NCI-H526 treated with DMSO at 0.1 percent for 48 hours (cell line): Measurements from ENCODE around the gene FAM120A.

Experiments
- DNase-seq: peaks from one replicate; lab custom pipeline; 2025; lab: John Stamatoyannopoulos, UW

The FAM120A gene

GRCh38 chr9:93594041-93594756, 142.7 kb downstream of the FAM120A start:
- no peak for DNase-seq

GRCh38 chr9:93595461-93595860, 144.0 kb downstream of the FAM120A start:
- no peak for DNase-seq

DNA sequence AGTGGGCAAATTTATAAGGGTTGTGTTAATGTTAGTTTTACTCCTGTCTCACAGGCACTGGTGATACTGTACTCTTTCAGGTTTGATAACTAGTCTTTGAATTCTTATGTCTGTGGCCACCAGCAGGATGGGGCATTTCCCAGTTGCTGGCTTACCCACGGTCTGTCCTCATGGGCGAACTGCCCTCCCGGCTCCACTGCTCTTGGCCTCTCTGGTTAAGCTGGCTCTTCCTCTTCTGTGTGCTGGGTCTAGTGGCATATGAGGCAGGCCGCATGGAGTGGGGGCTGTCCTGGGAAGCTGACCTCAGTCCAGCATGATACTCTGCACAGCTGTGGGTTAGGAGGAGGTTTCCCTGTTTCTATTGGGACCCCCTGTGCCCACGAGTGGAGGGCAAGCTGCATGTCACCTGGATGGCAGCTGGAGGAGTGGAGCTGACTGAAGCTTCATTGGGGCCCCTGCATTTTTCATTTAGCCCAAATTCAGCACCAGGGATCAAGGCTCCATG, 144.4 kb downstream of the FAM120A start:
- DNase-seq = no peak

- DNase-seq = no peak
Measured at GRCh38 chr9:93596399-93596798, 144.9 kb downstream of the FAM120A start.

GRCh38 chr9:93597142-93597706, 145.7 kb downstream of the FAM120A start:
- no peak for DNase-seq

DNA sequence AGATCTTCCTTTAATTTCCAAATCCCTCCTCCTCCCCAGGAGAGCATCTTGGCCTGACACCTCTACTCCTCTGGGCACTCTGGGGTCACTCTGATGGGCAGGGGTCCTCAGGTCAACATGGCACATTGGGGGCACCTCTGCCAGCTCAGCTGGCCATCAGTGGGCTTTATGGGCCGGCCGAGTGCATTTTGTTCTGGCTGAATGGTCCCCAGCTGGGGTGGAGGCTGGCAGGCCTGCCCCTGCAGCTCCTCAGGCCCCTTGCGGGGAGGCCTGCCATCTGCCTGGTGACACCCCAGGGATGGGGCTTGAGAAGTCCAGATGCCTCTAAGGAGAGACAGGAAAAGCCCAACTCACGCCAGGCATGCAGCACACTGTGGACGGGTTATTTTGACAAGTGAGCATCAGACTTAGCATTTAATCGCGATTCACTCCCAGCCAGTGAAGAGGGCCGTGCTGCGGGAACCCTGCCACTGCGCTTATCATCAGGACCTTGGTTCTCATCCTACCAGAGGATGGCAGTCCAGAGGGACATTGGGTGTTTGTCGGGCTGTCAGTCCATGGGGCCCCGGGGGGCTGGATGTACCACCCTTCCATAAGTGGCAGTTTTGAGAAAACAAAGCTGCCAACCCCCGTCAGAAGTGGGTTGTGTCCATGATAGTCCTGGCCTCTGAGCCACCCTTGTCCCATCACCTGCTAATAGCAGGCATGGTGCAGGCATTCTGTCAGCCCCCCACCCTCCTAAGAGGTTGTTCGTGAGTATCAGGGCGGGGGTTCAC, 146.6 kb downstream of the FAM120A start:
- no peak for DNase-seq

GRCh38 chr9:93598647-93599241, 147.3 kb downstream of the FAM120A start:
- DNase-seq = no peak

GRCh38 chr9:93599571-93600403, 148.3 kb downstream of the FAM120A start:
- DNase-seq = no peak

- peak; percentile 26 for DNase-seq
Measured at GRCh38 chr9:93600504-93600903, 149.0 kb downstream of the FAM120A start.

DNA sequence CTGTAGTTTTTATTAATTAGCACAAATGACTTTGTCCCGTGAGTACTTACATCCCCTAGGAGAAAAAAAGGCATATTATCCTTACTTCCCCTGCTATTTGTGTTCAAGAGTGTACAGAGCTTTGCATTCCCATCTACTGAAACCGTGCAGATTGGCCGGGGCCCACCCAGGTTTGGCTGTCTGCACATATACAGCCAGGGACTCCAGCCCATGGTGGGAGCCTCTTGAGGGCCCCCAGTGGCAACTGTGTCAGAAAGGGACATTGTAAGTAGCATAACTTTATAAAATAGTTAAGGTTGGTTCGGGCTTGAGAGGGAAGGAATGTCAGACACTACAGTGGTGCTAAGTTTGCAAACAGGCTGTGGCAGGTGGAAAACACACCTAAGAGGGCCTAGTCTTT, 149.6 kb downstream of the FAM120A start:
- DNase-seq = no peak

GRCh38 chr9:93601666-93602065, 150.2 kb downstream of the FAM120A start:
- no peak for DNase-seq

- DNase-seq = no peak
Measured at GRCh38 chr9:93603011-93603410, 151.5 kb downstream of the FAM120A start.

DNA sequence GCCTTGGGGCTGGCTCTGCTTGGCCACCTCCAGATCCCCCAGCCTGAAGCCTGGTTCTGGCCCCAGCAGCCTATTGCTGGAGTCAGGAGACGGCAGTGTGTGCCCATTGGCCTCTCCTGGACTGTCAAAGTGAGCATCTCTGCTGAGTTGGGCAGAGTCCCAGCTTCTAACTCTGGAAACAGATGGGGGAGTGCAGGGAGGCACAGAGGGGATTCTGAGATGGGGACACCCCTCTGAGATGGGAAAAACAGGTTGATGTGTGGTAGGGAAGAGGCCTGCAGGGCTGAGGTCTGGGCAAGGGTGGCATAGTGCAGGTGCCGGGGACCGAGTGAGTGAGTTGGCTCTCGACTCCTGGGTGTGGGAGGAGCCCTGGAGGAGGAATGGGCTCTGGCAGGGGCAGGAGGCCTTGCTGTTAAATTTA, 152.4 kb downstream of the FAM120A start:
- DNase-seq = no peak

DNA sequence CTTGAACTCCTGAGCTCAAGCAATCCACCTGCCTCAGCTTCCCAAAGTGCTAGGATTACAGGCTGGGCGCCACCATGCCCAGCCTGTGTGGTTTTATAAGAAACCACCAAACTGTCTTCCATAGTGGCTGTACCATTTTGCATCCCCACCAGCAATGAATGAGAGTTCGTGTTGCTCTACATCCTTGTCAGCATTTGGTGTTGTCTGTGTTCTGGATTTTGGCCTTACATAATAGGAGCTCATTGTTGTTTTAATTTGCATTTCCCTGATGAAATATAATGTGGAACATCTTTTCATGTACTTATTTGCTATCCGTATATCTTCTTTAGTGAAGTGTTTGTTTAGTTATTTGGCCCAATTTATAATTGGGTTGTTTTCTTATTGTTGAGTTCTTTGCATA, 154.7 kb downstream of the FAM120A start:
- no peak for DNase-seq

- no peak for DNase-seq
Measured at GRCh38 chr9:93610206-93610605, 158.7 kb downstream of the FAM120A start.

GRCh38 chr9:93612052-93612795, 160.7 kb downstream of the FAM120A start:
- no peak for DNase-seq

GRCh38 chr9:93612796-93613154, 161.3 kb downstream of the FAM120A start:
- no peak for DNase-seq

- DNase-seq = no peak
Measured at GRCh38 chr9:93613174-93613573, 161.7 kb downstream of the FAM120A start.

DNA sequence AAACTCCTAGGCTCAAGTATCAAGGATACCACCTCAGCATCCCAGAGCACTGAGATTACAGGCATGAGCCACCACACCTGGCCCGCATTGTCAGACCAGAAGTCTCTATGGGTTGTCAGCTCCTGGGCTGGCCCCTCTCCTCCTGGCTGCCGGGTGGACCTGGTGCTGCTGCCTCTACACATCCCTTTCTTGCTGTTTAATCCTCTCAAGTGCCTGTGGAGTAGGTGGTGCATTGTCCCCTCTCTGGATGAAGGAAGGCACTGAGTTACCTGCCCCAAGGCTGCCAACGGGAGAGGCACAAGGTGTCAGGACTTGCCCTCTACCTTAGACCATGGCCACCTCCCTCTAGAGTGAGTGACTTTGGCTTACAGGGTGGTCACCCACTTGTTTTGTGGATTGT, 162.3 kb downstream of the FAM120A start:
- no peak for DNase-seq

GRCh38 chr9:93614830-93615468, 163.5 kb downstream of the FAM120A start:
- DNase-seq = no peak
